IPS-20b (cell line): Measurements from ENCODE around the gene CHMP4A.
A peak's percentile ranks its signal among the peaks of the same experiment; 100 is the strongest.
"Not testable (repeated sequence)": the region's sequence is repeated elsewhere in the genome, so short reads cannot be mapped to it uniquely, and the experiment has no call there.

Source experiments
- H3K27ac ChIP-seq: one replicate; pipeline ENCODE4 v1.5.1; 2013; ENCODE audit warnings: low read length
- H3K27me3 ChIP-seq: 2 replicates; pipeline ENCODE4 v1.6.1; 2013; ENCODE audit warnings: mild to moderate bottlenecking, low read length, inconsistent platforms; ENCODE audit not compliant: insufficient read depth
- H3K36me3 ChIP-seq: 2 replicates; pipeline ENCODE4 v1.6.1; 2013; ENCODE audit warnings: low read depth, mild to moderate bottlenecking, inconsistent platforms, low read length, moderate library complexity; ENCODE audit not compliant: insufficient read depth
- H3K4me1 ChIP-seq: 2 replicates; pipeline ENCODE4 v1.6.1; 2013; ENCODE audit warnings: mild to moderate bottlenecking, control low read depth, inconsistent platforms, low read length, moderate library complexity; ENCODE audit not compliant: insufficient read depth
- H3K4me3 ChIP-seq: 2 replicates; pipeline ENCODE4 v1.5.1; 2013; ENCODE audit warnings: mild to moderate bottlenecking, low read length, inconsistent platforms
- H3K9ac ChIP-seq: 2 replicates; pipeline ENCODE4 v1.6.1; 2013; ENCODE audit warnings: low read depth, mild to moderate bottlenecking, inconsistent platforms, low read length, moderate library complexity
- H3K9me3 ChIP-seq: 2 replicates; pipeline ENCODE4 v1.6.1; 2013; ENCODE audit warnings: mild to moderate bottlenecking, low read depth, low read length, inconsistent platforms; ENCODE audit not compliant: insufficient read depth

CHMP4A gene

GRCh38 chr14:24215495-24216344 lies 2.4 kb upstream of the CHMP4A start, which contains the start of gene MDP1:
Gene MDP1 (minus strand): TSS chr14:24216066. CDS start chr14:24215955, 111 bp downstream.
- Histone ChIP-seq H3K9me3 (no peaks in the 10 kb centered on the region), H3K27me3 (no peaks in the 10 kb centered on the region), H3K4me3 (peak within 1 kb of the TSS; percentile 95), H3K9ac (peak within 1 kb of the TSS; percentile 89), H3K4me1 (peaks cover 3% of the 10 kb centered on the region; the same call in 1 of the 2 replicates), H3K27ac (peak within 1 kb of the TSS; percentile 45), H3K36me3 (peaks cover 21% of the 10 kb centered on the region)

GRCh38 chr14:24213866-24214662 lies 776 bp upstream of the CHMP4A start:
- peak overlapping the region; percentile 86 for H3K4me3 ChIP-seq
- H3K4me1 ChIP-seq: peaks cover 3% of the 10 kb centered on the region; the same call in 1 of the 2 replicates
- no peaks in the 10 kb centered on the region for H3K27me3 ChIP-seq
- peaks cover 38% of the 10 kb centered on the region for H3K36me3 ChIP-seq
- H3K9ac ChIP-seq: peak overlapping the region; percentile 88; the same call in 1 of the 2 replicates
- no peaks in the 10 kb centered on the region for H3K9me3 ChIP-seq
- peak overlapping the region; percentile 63 for H3K27ac ChIP-seq

- Histone ChIP-seq H3K4me3 (no peak overlapping the region), H3K9me3 (no peaks in the 10 kb centered on the region), H3K27ac (no peak overlapping the region), H3K27me3 (no peaks in the 10 kb centered on the region), H3K36me3 (peaks cover 58% of the 10 kb centered on the region), H3K9ac (no peak overlapping the region), H3K4me1 (peaks cover 3% of the 10 kb centered on the region; the same call in 1 of the 2 replicates)
These were observed 2.0 kb downstream of the CHMP4A start for GRCh38 chr14:24211311-24211710.

- peaks cover 5% of the 10 kb centered on the region; the same call in 1 of the 2 replicates for H3K4me1 ChIP-seq
- H3K36me3 ChIP-seq: peaks cover 74% of the 10 kb centered on the region
- no peaks in the 10 kb centered on the region for H3K9me3 ChIP-seq
- no peak overlapping the region for H3K27ac ChIP-seq
- H3K27me3 ChIP-seq: no peaks in the 10 kb centered on the region
- H3K4me3 ChIP-seq: no peak overlapping the region
- no peak overlapping the region for H3K9ac ChIP-seq
These were observed 5.7 kb downstream of the CHMP4A start for GRCh38 chr14:24207625-24208024.

GRCh38 chr14:24207104-24207551 lies 6.2 kb downstream of the CHMP4A start:
- Histone ChIP-seq H3K36me3 (peaks cover 74% of the 10 kb centered on the region), H3K4me1 (peaks cover 5% of the 10 kb centered on the region; the same call in 1 of the 2 replicates), H3K27ac (no peak overlapping the region)

GRCh38 chr14:24206260-24207103 lies 6.8 kb downstream of the CHMP4A start:
- H3K4me3 ChIP-seq: no peak overlapping the region
- H3K27ac ChIP-seq: no peak overlapping the region
- H3K4me1 ChIP-seq: peaks cover 5% of the 10 kb centered on the region; the same call in 1 of the 2 replicates
- H3K9ac ChIP-seq: no peak overlapping the region
- H3K36me3 ChIP-seq: peaks cover 74% of the 10 kb centered on the region
- H3K9me3 ChIP-seq: peaks cover 3% of the 10 kb centered on the region; the same call in 1 of the 2 replicates
- no peaks in the 10 kb centered on the region for H3K27me3 ChIP-seq

More at GRCh38 chr14:24207104-24207551, 6.2 kb downstream of the CHMP4A start:
- H3K9ac ChIP-seq: no peak overlapping the region
- H3K9me3 ChIP-seq: no peaks in the 10 kb centered on the region
- no peaks in the 10 kb centered on the region for H3K27me3 ChIP-seq
- no peak overlapping the region for H3K4me3 ChIP-seq

GRCh38 chr14:24204163-24205146 lies 8.8 kb downstream of the CHMP4A start:
- H3K36me3 ChIP-seq: peaks cover 58% of the 10 kb centered on the region
- H3K9ac ChIP-seq: no peak overlapping the region

GRCh38 chr14:24203249-24203886 lies 9.9 kb downstream of the CHMP4A start:
- H3K27me3 ChIP-seq, H3K9me3 ChIP-seq, H3K9ac ChIP-seq, H3K4me1 ChIP-seq: not testable (repeated sequence)
- H3K27ac ChIP-seq: peak overlapping the region; percentile 13
- H3K4me3 ChIP-seq: peak overlapping the region; percentile 56
- H3K36me3 ChIP-seq: peaks cover 47% of the 10 kb centered on the region

More at GRCh38 chr14:24204163-24205146, 8.8 kb downstream of the CHMP4A start:
- H3K27ac ChIP-seq: no peak overlapping the region
- H3K4me3 ChIP-seq: no peak overlapping the region
- peaks cover 5% of the 10 kb centered on the region; the same call in 1 of the 2 replicates for H3K4me1 ChIP-seq
- H3K9me3 ChIP-seq: peaks cover 7% of the 10 kb centered on the region; the same call in 1 of the 2 replicates
- no peaks in the 10 kb centered on the region for H3K27me3 ChIP-seq

- H3K36me3 ChIP-seq: peaks cover 39% of the 10 kb centered on the region
- not testable (repeated sequence) for H3K27ac ChIP-seq
These were observed 10.8 kb downstream of the CHMP4A start for GRCh38 chr14:24202538-24202937.

More at GRCh38 chr14:24202538-24202937, 10.8 kb downstream of the CHMP4A start:
- not testable (repeated sequence) for H3K27me3 ChIP-seq, H3K9me3 ChIP-seq, H3K9ac ChIP-seq, H3K4me1 ChIP-seq
- peak overlapping the region; percentile 56; the same call in 1 of the 2 replicates for H3K4me3 ChIP-seq
